HG02571 (cell line): ENCODE measurements around the gene TARS2.
A peak's percentile ranks its signal among the peaks of the same experiment; 100 is the strongest.

Experiments used
- ATAC-seq: cut with Tn5 transposase; IDR thresholded peaks from one replicate; pipeline ENCODE4 v1.9.1; 2021; ENCODE audit warnings: mild to moderate bottlenecking, moderate library complexity; ENCODE audit not compliant: unreplicated experiment

Gene TARS2

GRCh38 chr1:150507912-150508864, 21.0 kb downstream of the TARS2 start, which contains the start of gene ECM1:
ECM1 (plus strand) TSS chr1:150508109; CDS start chr1:150508210, 101 bp downstream.
- no peak for ATAC-seq

DNA sequence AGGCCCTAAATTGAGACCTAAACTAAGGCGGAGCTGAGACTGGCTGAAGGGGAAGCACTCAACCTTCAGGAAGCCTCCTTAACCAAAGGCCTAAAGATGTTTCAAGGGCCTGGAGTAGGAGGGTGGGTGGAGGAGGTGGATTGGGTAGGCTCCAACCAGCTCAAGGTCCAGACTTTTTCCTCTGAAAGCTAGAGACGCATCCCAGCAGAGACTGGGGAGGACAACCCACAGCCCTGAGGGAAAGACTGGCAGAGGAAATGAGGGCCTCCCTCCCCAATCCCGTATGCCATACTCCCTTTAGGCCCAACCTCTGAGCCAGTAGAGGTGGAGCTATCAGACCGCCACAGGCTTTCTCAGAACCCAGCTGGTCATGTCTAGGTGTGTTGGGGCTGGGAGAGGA, 21.8 kb downstream of the TARS2 start:
- ATAC-seq: no peak

GRCh38 chr1:150511551-150511950, 24.3 kb downstream of the TARS2 start:
- ATAC-seq: no peak

GRCh38 chr1:150511985-150512660, 24.9 kb downstream of the TARS2 start:
- ATAC-seq: no peak

DNA sequence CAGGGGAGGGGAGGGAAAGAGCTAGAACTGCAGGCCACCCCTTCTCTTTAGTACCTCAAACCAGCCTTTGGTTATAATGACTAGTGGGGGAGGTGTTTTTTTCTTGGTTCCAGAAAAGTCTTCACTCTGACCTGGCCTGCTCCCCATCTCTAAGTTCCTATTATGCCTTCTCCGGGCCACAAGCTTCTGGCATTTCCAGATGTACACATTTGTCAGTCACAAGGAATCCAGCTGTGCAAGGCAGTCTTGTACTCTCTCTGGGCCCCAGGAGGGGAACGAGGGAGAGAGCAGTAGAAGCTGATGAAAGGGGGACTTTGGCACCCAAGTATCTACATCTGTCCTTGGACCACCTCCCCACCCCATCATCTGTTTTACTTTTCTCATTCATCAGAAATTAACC, 25.6 kb downstream of the TARS2 start:
- no peak for ATAC-seq

- ATAC-seq: no peak
These were observed 26.2 kb downstream of the TARS2 start for GRCh38 chr1:150513351-150513791.

- ATAC-seq: no peak
These were observed 27.0 kb downstream of the TARS2 start for GRCh38 chr1:150514260-150514659.

GRCh38 chr1:150514913-150515327, 27.7 kb downstream of the TARS2 start:
- ATAC-seq: peak; percentile 9

GRCh38 chr1:150515328-150516049, 28.3 kb downstream of the TARS2 start, which contains the start of gene FALEC:
FALEC (plus strand) TSS chr1:150515752.
- ATAC-seq: peak; percentile 96

DNA sequence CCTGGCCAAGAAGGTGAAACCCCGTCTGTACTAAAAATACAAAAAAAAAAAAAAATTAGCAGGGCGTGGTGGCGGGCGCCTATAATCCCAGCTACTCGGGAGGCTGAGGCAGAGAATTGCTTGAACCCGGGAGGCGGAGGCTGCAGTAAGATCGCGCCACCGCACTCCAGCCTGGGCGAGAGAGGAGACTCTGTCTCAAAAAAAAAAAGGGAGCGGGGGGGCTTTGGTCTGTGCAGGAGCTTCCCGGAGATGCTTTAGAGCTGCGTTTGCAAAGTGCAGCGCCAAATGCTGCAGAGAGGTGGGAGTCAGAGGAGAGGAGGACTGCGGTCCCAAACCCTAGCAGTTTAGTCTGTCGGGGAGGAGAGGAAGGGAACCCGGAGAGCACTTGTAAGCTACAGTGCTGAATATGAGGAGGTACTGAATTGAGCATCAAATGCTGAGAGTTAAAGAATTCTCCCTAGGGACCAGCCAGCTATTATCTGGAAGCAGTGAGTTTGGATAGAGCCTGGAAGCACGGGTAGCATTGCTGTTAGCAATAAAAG, 28.9 kb downstream of the TARS2 start:
- ATAC-seq: no peak

GRCh38 chr1:150516616-150517015, 29.4 kb downstream of the TARS2 start:
- ATAC-seq: no peak

GRCh38 chr1:150521196-150521968, 34.2 kb downstream of the TARS2 start:
- ATAC-seq: no peak

DNA sequence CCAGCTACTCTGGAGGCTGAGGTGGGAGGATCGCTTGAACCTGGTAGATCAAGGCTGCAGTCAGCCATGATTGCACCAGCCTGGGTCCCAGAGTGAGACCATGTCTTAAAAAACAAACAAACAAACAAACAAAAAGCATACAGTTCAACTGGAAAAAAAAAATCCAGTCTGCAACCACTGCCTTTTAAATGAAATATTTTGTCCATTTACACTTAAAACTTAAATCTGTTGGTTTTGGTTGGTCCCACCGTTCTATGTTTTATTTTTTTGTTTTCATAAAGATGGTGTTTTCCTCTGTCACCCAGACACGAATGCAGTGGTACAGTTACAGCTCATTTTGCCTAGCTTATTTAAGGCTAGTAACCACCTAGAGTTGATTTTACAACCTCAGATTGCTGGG, 38.1 kb downstream of the TARS2 start:
- no peak for ATAC-seq

- no peak for ATAC-seq
These were observed 41.0 kb downstream of the TARS2 start for GRCh38 chr1:150528196-150528595.

- ATAC-seq: no peak
These were observed 41.8 kb downstream of the TARS2 start for GRCh38 chr1:150529017-150529416.

DNA sequence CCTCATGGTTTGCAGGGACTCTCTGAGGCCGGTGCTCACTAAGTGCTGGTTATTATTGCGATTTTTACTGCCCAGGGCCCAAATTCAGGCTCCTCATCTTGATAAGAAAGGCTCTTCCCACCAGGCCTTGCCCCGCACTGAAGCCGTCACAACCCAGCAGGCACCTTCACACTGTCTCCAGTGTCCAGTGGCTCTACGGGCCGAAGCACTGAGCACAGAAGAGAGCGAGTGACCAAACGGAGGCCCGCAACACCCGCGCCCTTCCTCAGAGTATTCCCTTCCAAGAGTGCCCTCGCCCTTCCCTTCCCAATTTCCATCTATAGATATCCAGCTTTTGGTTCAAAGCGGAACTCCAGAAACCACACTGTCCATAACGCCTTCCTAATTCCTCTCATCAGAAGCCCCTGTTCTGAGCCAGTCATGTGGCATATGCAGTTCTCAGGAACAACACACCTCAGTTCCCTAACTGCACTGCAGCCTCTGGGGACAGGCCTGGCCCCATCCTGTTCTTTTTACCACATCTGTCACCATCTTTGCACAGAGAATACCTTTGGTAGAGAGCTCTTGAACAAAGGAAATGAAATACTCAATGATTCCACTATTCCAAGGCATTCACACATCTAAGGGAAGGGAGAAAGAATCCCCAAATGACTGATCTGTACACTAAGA, 43.4 kb downstream of the TARS2 start:
- ATAC-seq: no peak

- no peak for ATAC-seq
These were observed 45.6 kb downstream of the TARS2 start for GRCh38 chr1:150532860-150533259.

- ATAC-seq: no peak
These were observed 46.8 kb downstream of the TARS2 start for GRCh38 chr1:150534002-150534401.

- ATAC-seq: no peak
These were observed 48.5 kb downstream of the TARS2 start for GRCh38 chr1:150535511-150536287.
